ENCODE results near the gene WNT11. TPM values are rescaled to one million over a fixed set of nuclear protein-coding genes. Genes with fewer than 3 reads are reported as not detected.

WNT11 gene
- total and polyA plus RNA-seq, 2 of the 13 experiments (the other 11 are each of a cell fraction or from before 2014, with no cell fraction given), result 0.34 to 0.66 TPM

DNA sequence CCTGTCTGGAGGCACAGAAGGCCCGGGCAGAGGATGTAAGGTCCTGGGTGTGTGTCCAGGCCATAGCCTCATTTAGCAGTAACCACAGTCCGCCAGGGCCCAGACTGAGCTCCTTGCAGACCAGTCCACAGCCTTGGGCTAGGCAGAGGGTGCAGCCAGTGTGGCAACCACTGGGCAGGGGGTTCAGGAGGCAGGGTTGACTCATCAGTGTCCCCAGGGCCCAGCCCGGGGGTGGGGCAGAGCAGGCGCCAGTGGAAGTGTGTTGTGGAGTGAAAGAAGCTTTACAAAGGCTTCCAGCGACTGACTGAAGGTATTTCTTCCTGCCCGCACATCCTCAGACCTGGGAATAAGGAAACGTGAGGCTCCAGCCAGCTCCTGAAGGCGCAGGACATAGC is 27.7 kb upstream of the WNT11 start (continued):
- 0 out of 2 replicates have a peak, but pooled peaks have one; percentile 6 for TF ChIP-seq HDAC1 (CRISPR knock-in tag; IDR thresholded peaks at IDR 0.05)
- TF ChIP-seq, protein P1, sequence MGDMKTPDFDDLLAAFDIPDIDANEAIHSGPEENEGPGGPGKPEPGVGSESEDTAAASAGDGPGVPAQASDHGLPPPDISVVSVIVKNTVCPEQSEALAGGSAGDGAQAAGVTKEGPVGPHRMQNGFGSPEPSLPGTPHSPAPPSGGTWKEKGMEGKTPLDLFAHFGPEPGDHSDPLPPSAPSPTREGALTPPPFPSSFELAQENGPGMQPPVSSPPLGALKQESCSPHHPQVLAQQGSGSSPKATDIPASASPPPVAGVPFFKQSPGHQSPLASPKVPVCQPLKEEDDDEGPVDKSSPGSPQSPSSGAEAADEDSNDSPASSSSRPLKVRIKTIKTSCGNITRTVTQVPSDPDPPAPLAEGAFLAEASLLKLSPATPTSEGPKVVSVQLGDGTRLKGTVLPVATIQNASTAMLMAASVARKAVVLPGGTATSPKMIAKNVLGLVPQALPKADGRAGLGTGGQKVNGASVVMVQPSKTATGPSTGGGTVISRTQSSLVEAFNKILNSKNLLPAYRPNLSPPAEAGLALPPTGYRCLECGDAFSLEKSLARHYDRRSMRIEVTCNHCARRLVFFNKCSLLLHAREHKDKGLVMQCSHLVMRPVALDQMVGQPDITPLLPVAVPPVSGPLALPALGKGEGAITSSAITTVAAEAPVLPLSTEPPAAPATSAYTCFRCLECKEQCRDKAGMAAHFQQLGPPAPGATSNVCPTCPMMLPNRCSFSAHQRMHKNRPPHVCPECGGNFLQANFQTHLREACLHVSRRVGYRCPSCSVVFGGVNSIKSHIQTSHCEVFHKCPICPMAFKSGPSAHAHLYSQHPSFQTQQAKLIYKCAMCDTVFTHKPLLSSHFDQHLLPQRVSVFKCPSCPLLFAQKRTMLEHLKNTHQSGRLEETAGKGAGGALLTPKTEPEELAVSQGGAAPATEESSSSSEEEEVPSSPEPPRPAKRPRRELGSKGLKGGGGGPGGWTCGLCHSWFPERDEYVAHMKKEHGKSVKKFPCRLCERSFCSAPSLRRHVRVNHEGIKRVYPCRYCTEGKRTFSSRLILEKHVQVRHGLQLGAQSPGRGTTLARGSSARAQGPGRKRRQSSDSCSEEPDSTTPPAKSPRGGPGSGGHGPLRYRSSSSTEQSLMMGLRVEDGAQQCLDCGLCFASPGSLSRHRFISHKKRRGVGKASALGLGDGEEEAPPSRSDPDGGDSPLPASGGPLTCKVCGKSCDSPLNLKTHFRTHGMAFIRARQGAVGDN (CRISPR knock-in tag; IDR thresholded peaks at IDR 0.05), result no peak
- TF ChIP-seq, protein P2, sequence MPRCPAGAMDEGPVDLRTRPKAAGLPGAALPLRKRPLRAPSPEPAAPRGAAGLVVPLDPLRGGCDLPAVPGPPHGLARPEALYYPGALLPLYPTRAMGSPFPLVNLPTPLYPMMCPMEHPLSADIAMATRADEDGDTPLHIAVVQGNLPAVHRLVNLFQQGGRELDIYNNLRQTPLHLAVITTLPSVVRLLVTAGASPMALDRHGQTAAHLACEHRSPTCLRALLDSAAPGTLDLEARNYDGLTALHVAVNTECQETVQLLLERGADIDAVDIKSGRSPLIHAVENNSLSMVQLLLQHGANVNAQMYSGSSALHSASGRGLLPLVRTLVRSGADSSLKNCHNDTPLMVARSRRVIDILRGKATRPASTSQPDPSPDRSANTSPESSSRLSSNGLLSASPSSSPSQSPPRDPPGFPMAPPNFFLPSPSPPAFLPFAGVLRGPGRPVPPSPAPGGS (CRISPR knock-in tag; IDR thresholded peaks at IDR 0.05), result no peak
- no peak for TF ChIP-seq TEAD3 (CRISPR knock-in tag; optimal IDR thresholded peaks at IDR 0.05; ENCODE audit: borderline replicate concordance)
- no peak for TF ChIP-seq HOXA9 (CRISPR knock-in tag; IDR thresholded peaks at IDR 0.05; ENCODE audit: borderline replicate concordance)
- 0 out of 2 replicates have a peak, but pooled peaks have one; percentile 51 for TF ChIP-seq ZNF354B (CRISPR knock-in tag; IDR thresholded peaks at IDR 0.05)
- TF ChIP-seq ZNF672 (CRISPR knock-in tag; IDR thresholded peaks at IDR 0.05), result no peak
- 0 out of 2 replicates have a peak, but pooled peaks have one; percentile 45 for TF ChIP-seq MTF2 (CRISPR knock-in tag; IDR thresholded peaks at IDR 0.05; ENCODE audit: borderline replicate concordance)
- peak; percentile 63 for TF ChIP-seq ZFY (CRISPR knock-in tag; IDR thresholded peaks at IDR 0.05)
- 0 out of 2 replicates have a peak, but pooled peaks have one; percentile 23 for TF ChIP-seq YEATS4 (CRISPR knock-in tag; IDR thresholded peaks at IDR 0.05; ENCODE audit: borderline replicate concordance)
- 0 out of 2 replicates have a peak, but pooled peaks have one; percentile 17 for TF ChIP-seq ZNF292 (CRISPR knock-in tag; IDR thresholded peaks at IDR 0.05; ENCODE audit: borderline replicate concordance, low read depth)
- TF ChIP-seq, protein P3, sequence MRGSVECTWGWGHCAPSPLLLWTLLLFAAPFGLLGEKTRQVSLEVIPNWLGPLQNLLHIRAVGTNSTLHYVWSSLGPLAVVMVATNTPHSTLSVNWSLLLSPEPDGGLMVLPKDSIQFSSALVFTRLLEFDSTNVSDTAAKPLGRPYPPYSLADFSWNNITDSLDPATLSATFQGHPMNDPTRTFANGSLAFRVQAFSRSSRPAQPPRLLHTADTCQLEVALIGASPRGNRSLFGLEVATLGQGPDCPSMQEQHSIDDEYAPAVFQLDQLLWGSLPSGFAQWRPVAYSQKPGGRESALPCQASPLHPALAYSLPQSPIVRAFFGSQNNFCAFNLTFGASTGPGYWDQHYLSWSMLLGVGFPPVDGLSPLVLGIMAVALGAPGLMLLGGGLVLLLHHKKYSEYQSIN (CRISPR knock-in tag; IDR thresholded peaks at IDR 0.05; ENCODE audit: borderline replicate concordance), result no peak
- TF ChIP-seq, protein P4, sequence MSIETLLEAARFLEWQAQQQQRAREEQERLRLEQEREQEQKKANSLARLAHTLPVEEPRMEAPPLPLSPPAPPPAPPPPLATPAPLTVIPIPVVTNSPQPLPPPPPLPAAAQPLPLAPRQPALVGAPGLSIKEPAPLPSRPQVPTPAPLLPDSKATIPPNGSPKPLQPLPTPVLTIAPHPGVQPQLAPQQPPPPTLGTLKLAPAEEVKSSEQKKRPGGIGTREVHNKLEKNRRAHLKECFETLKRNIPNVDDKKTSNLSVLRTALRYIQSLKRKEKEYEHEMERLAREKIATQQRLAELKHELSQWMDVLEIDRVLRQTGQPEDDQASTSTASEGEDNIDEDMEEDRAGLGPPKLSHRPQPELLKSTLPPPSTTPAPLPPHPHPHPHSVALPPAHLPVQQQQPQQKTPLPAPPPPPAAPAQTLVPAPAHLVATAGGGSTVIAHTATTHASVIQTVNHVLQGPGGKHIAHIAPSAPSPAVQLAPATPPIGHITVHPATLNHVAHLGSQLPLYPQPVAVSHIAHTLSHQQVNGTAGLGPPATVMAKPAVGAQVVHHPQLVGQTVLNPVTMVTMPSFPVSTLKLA (IDR thresholded peaks at IDR 0.05), result no peak
- TF ChIP-seq, protein P5, sequence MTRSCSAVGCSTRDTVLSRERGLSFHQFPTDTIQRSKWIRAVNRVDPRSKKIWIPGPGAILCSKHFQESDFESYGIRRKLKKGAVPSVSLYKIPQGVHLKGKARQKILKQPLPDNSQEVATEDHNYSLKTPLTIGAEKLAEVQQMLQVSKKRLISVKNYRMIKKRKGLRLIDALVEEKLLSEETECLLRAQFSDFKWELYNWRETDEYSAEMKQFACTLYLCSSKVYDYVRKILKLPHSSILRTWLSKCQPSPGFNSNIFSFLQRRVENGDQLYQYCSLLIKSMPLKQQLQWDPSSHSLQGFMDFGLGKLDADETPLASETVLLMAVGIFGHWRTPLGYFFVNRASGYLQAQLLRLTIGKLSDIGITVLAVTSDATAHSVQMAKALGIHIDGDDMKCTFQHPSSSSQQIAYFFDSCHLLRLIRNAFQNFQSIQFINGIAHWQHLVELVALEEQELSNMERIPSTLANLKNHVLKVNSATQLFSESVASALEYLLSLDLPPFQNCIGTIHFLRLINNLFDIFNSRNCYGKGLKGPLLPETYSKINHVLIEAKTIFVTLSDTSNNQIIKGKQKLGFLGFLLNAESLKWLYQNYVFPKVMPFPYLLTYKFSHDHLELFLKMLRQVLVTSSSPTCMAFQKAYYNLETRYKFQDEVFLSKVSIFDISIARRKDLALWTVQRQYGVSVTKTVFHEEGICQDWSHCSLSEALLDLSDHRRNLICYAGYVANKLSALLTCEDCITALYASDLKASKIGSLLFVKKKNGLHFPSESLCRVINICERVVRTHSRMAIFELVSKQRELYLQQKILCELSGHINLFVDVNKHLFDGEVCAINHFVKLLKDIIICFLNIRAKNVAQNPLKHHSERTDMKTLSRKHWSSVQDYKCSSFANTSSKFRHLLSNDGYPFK (CRISPR knock-in tag; IDR thresholded peaks at IDR 0.05; ENCODE audit: borderline replicate concordance), result no peak
- no peak for TF ChIP-seq SAFB2 (CRISPR knock-in tag; IDR thresholded peaks at IDR 0.05; ENCODE audit: borderline replicate concordance, low read depth)
- TF ChIP-seq ZNF230 (CRISPR knock-in tag; IDR thresholded peaks at IDR 0.05), result no peak
- TF ChIP-seq ZNF543 (CRISPR knock-in tag; IDR thresholded peaks at IDR 0.05), result 0 out of 2 replicates have a peak, but pooled peaks have one; percentile 36
